RWPE2 (cell line): ENCODE results near the gene KRT76.

Experiments
- ATAC-seq: fragments of 200-7000 bp; cut with Tn5 transposase; 3 replicates; pipeline ENCODE4 v1.9.1; 2021; ENCODE audit warnings: low read depth
- DNase-seq: peaks from one replicate; pipeline ENCODE4 v3.0.0-alpha.2; 2020; ENCODE audit warnings: low spot score
- H3K27ac ChIP-seq: fragments of 450-650 bp; 2 replicates; pipeline ENCODE4 v1.5.1; 2017; ENCODE audit warnings: mild to moderate bottlenecking; ENCODE audit not compliant: poor library complexity, severe bottlenecking
- H3K27me3 ChIP-seq: fragments of 250-450 bp; sonication (Bioruptor Pico); 2 replicates; pipeline ENCODE4 v1.5.1; 2021; ENCODE audit warnings: mild to moderate bottlenecking, moderate library complexity; ENCODE audit not compliant: insufficient read depth, poor library complexity, severe bottlenecking
- H3K36me3 ChIP-seq: fragments of 250-450 bp; sonication (Bioruptor Pico); 2 replicates; pipeline ENCODE4 v1.5.1; 2020; ENCODE audit warnings: low read depth, mild to moderate bottlenecking, moderate library complexity
- H3K4me1 ChIP-seq: fragments of 250-450 bp; sonication (Bioruptor Pico); 2 replicates; pipeline ENCODE4 v1.5.1; 2021; ENCODE audit warnings: mild to moderate bottlenecking, moderate library complexity; ENCODE audit not compliant: insufficient read depth, poor library complexity, severe bottlenecking
- H3K4me3 ChIP-seq: fragments of 250-450 bp; sonication (Bioruptor Pico); 2 replicates; pipeline ENCODE4 v1.5.1; 2021; ENCODE audit warnings: mild to moderate bottlenecking, moderate library complexity; ENCODE audit not compliant: severe bottlenecking
- H3K9me3 ChIP-seq: fragments of 250-450 bp; sonication (Bioruptor Pico); 2 replicates; pipeline ENCODE4 v1.5.1; 2021; ENCODE audit warnings: mild to moderate bottlenecking, moderate library complexity; ENCODE audit not compliant: severe bottlenecking
- TF ChIP-seq, protein P1 (sequence below): fragments of 450-650 bp; IDR thresholded peaks from one replicate; pipeline ENCODE4 v1.5.1; 2017; ENCODE audit warnings: mild to moderate bottlenecking, moderate library complexity; ENCODE audit not compliant: poor library complexity, severe bottlenecking

Gene KRT76

DNA sequence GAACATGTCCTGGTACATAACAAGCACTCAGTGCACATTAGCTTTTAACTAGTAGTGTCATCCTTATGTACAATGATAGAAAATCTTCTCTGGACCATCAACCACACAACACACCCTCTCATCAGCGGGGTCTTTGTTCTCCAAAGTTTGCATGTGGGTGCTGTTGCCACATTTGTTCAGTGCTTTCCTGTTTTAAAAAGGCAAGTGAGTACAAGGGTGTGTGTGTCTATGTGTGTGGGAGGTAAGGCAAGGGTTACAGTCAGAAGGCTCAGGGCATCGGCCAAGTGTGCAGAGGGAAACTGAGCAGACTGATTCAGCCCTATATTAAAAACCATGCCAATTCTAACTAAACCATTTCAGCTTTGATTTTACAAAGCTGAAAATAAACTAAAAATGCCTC lies 17.9 kb downstream of the KRT76 start:
- Histone ChIP-seq H3K36me3 (no peaks in the 10 kb centered on the region), H3K27ac (no peak overlapping the region), H3K9me3 (peaks cover 4% of the 10 kb centered on the region), H3K4me3 (no peak overlapping the region), H3K4me1 (no peaks in the 10 kb centered on the region), H3K27me3 (no peaks in the 10 kb centered on the region)
- ATAC-seq, result no peak
- no peak for DNase-seq
- TF ChIP-seq, protein P1, sequence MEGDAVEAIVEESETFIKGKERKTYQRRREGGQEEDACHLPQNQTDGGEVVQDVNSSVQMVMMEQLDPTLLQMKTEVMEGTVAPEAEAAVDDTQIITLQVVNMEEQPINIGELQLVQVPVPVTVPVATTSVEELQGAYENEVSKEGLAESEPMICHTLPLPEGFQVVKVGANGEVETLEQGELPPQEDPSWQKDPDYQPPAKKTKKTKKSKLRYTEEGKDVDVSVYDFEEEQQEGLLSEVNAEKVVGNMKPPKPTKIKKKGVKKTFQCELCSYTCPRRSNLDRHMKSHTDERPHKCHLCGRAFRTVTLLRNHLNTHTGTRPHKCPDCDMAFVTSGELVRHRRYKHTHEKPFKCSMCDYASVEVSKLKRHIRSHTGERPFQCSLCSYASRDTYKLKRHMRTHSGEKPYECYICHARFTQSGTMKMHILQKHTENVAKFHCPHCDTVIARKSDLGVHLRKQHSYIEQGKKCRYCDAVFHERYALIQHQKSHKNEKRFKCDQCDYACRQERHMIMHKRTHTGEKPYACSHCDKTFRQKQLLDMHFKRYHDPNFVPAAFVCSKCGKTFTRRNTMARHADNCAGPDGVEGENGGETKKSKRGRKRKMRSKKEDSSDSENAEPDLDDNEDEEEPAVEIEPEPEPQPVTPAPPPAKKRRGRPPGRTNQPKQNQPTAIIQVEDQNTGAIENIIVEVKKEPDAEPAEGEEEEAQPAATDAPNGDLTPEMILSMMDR, result no peak

DNA sequence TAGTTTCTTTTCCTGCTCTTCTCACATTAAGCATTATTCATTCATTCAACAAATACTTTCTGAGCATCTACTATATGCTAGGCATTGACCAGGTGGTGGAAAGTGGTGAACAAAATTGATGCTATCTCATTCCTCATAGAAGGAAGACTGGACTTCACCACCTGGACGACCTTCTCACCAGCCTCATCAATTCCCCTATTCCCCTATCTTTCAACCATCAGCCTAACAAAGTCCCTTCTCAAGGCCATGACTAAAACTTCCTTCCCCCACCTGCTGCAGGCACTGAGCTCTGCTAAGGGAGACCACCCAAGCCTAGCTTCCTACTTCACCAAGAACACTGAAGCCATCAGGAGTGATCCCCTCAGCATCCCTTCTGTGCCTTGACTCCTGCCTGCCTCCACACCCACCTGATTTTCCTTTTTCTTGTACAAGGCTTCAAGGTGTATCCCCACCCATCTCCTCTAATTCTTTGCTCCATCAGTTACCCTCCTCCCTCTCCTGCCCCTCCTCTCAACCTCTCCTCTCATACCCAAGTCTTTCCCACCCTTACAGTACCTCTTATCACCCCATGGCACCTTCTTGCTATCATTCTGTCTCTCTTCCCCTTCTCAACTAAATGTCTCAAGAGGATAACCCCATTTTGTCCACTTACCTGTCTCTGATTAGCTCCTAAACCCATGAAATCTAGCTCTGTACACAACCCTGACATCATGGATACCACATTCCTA lies 19.5 kb downstream of the KRT76 start:
- TF ChIP-seq, protein P1, result no peak
- Histone ChIP-seq H3K4me3 (no peak overlapping the region), H3K9me3 (peaks cover 4% of the 10 kb centered on the region), H3K27me3 (no peaks in the 10 kb centered on the region), H3K27ac (no peak overlapping the region), H3K4me1 (no peaks in the 10 kb centered on the region), H3K36me3 (no peaks in the 10 kb centered on the region)
- no peak for ATAC-seq
- DNase-seq, result no peak

DNA sequence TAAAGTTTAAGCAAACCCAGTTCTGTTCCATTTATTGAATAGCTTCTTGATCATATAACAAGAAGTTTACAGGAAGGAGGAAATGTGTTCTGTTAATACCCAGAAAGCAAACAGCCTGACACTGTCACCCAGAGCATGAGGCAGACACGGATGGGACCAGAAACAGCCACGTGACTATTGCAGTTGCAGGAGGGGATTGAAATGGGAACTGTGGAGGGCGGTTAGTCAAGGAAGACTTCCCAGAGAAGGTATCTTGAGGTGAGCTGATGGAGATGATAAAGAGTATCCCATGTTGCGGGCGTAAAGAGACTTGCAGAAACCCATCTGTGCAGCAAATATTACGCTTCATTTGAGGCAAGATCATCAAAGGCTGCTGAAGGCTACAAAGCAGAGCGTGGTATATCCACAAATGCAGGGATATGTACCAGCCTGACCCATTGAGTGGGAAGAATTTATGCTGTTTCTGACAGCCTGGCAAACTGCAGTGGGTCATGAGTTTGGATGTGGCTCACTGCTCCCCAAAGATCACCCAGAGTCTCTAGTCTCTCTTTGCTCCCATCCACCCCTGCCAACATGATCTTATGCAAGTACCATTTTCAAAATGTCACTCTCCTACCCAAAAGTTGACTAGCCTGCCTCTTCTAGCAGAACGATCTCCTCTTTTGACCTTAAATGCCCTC lies 20.7 kb downstream of the KRT76 start:
- TF ChIP-seq, protein P1, result no peak

DNA sequence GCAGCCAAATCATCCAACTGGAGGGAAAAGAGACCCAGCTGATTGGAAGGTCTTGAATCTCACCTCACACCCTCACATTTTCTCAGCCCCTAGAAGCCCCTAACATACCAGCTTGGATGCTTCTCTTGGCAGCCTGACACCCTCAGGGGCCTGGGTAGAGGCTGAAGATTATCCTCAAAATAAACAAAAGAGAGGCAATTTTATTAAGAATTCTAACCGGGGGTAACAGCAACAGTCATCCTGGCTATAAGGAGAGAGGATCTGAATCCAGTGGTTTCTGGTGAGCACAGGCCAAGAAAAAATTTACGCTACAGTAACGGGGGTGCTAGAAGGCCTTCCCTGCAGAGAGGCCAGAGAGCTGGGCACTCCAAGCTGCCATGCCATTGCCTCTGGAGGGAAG lies 21.6 kb downstream of the KRT76 start:
- no peak overlapping the region for H3K4me3 ChIP-seq
- no peaks in the 10 kb centered on the region for H3K9me3 ChIP-seq
- H3K4me1 ChIP-seq, result no peaks in the 10 kb centered on the region
- no peaks in the 10 kb centered on the region for H3K36me3 ChIP-seq
- no peak for ATAC-seq
- H3K27me3 ChIP-seq, result no peaks in the 10 kb centered on the region
- TF ChIP-seq, protein P1, result no peak
- no peak overlapping the region for H3K27ac ChIP-seq
- DNase-seq, result no peak

More for the DNA sequence above, 20.7 kb downstream of the KRT76 start:
- no peak overlapping the region for H3K4me3 ChIP-seq
- H3K36me3 ChIP-seq, result no peaks in the 10 kb centered on the region
- no peaks in the 10 kb centered on the region for H3K27me3 ChIP-seq
- peaks cover 4% of the 10 kb centered on the region for H3K9me3 ChIP-seq
- no peak for ATAC-seq
- H3K4me1 ChIP-seq, result no peaks in the 10 kb centered on the region
- DNase-seq, result no peak
- no peak overlapping the region for H3K27ac ChIP-seq

DNA sequence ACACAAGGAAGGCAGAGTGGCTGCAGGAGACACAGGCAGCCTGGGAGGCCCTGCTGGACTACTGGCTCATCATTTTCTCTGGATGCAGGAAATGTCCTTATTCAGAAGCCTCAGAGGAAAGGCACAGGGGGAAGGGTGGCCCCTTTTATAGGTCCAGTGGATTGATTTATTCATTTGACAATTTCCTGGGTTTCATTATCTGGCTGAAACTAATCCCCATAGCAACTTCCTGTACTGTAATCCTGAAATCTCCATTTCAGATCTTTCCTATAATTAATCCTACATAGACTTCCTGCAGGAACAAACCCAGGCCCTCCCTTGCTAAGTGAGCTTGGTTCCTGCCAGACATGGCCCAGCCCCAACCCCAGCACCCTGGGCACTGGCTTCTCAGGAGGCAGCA lies 23.0 kb downstream of the KRT76 start:
- no peaks in the 10 kb centered on the region for H3K36me3 ChIP-seq
- TF ChIP-seq, protein P1, result no peak
- no peaks in the 10 kb centered on the region for H3K9me3 ChIP-seq
- ATAC-seq (no peak), DNase-seq (no peak)
- H3K4me1 ChIP-seq, result no peaks in the 10 kb centered on the region
- H3K4me3 ChIP-seq, result no peak overlapping the region
- H3K27me3 ChIP-seq, result no peaks in the 10 kb centered on the region
- H3K27ac ChIP-seq, result no peak overlapping the region
